GM12892 (cell line): Measurements from ENCODE around the gene IDH2.

ENCODE experiments used
- POLR2AphosphoS5 ChIP-seq: IDR thresholded peaks from 2 replicates; pipeline ENCODE4 v1.6.1; 2011; ENCODE audit warnings: low read depth, low read length, control low read depth
- TAF1 ChIP-seq: IDR thresholded peaks from 2 replicates; pipeline ENCODE4 v1.6.1; 2011; ENCODE audit warnings: low read depth, mild to moderate bottlenecking, control low read depth, low read length, borderline replicate concordance

DNA sequence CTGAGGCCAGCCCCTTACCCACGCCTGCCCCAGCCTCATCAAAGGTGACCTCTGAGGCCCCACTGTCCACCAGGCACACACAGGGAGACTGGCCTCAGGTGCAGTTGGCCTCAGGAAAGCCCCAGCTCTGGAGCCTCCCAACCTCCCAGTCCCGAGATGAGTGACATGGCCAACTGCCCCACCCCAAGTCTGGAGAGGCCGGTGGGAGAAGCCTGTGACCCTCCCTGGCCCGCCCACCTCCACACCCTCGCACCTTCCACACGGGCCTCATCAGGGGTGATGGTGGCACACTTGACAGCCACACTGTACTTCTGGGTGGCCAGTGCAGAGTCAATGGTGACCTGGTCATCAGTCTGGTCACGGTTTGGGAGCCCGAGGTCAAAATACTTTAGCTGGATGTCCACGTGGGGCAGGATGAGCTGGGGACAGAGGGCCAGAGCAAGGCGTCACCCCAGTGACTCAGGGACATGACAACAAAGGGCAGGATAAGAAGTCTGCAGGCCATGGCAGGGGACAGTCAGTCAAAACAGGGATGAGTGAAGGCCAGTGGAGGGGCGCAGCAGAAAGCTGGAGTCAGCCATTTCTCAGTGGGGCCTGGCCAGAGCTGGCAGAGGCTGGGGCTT, 11.9 kb downstream of the IDH2 start:
- no peak for TF ChIP-seq TAF1
- TF ChIP-seq POLR2AphosphoS5, result no peak
